Neuron (in vitro differentiated cells): ENCODE data around the gene CHI3L1.
"Not testable (repeated sequence)": the region's sequence is repeated elsewhere in the genome, so short reads cannot be mapped to it uniquely, and the experiment has no call there.

Experiments used
- H2AFZ ChIP-seq: one replicate; pipeline ENCODE4 v1.6.1; 2013; ENCODE audit warnings: low read depth, mild to moderate bottlenecking, inconsistent platforms, low read length, moderate library complexity
- H3K27me3 ChIP-seq: one replicate; pipeline ENCODE4 v1.6.1; 2013; ENCODE audit warnings: low read length; ENCODE audit not compliant: insufficient read depth
- H3K36me3 ChIP-seq: one replicate; pipeline ENCODE4 v1.6.1; 2013; ENCODE audit warnings: low read length; ENCODE audit not compliant: insufficient read depth
- H3K4me1 ChIP-seq: one replicate; pipeline ENCODE4 v1.6.1; 2013; ENCODE audit warnings: low read length; ENCODE audit not compliant: insufficient read depth
- H3K4me3 ChIP-seq: 2 replicates; pipeline ENCODE4 v1.5.1; 2013; ENCODE audit warnings: mild to moderate bottlenecking, low read length, moderate library complexity
- H3K9me3 ChIP-seq: one replicate; pipeline ENCODE4 v1.6.1; 2013; ENCODE audit warnings: low read length

Gene CHI3L1

DNA sequence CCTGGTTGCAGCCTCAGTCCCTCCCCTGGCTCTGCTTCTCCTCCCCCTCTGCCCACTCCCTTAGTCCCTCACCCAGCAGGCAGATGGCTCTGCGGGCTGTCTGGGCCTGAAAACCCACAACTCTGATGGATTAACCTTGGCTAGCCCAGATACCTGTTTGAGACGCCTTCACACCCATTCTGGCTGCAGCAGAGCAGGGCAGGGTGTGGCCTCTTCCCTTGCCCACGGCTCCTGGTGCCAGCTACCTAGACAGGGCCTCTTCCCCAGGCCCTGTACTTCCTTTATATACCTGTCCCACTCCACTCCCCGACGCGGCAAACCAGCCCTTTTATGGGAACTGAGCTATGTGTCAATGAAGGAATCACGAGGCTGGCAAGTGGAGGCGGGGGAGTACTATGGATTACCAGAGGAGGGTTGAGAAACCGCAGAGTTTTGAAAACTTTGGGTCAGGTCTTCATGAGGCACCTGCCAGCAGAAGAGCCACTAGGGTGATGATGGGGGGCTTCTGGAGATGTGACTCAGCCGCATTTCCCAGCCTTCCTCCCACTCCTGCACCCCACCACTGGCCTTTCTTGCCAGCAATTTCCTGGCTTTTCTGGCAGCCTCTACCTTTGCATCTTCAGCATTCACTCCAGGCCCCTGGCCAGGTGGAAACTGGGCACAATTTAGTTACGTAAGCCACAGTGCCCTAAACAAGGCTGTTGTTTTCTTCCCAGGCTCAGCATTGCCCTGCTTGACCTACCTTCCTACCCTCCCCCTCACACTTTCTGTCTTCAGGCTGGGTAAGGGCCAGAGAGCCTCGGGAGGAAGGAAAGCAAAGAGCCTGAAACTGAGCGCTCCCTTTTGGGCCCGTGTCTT lies at the start of gene CHI3L1:
CHI3L1 (minus strand) TSS at position 259 of the 858 bp plus-strand sequence; CDS start at position 178, 81 bp downstream.
- Histone ChIP-seq H3K27me3 (no peaks in the 10 kb centered on the region), H3K36me3 (no peaks in the 10 kb centered on the region), H3K9me3 (no peaks in the 10 kb centered on the region), H3K4me3 (no peak within 1 kb of the TSS), H2AFZ (peak within 1 kb of the TSS; percentile 53), H3K4me1 (peaks cover 23% of the 10 kb centered on the region)

DNA sequence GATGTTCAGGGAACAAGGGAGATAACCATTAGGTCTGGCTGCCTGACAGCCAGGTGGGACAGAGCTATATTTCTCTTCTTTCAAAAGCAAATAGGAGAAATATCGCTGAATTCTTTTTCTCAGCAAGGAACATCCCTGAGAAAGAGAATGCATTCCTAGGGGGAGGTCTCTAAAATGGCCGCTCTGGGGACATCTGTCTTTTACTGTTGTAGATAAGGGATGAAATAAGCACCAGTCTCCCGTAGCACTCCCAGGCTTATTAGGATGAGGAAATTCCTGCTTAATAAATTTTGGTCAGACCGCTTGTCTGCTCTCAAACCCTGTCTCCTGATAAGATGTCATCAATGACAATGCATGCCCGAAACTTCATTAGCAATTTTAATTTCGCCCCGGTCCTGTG lies 48.4 kb upstream of the CHI3L1 start:
- H3K4me1 ChIP-seq, H2AFZ ChIP-seq, H3K27me3 ChIP-seq, H3K4me3 ChIP-seq, H3K9me3 ChIP-seq, H3K36me3 ChIP-seq: not testable (repeated sequence)

DNA sequence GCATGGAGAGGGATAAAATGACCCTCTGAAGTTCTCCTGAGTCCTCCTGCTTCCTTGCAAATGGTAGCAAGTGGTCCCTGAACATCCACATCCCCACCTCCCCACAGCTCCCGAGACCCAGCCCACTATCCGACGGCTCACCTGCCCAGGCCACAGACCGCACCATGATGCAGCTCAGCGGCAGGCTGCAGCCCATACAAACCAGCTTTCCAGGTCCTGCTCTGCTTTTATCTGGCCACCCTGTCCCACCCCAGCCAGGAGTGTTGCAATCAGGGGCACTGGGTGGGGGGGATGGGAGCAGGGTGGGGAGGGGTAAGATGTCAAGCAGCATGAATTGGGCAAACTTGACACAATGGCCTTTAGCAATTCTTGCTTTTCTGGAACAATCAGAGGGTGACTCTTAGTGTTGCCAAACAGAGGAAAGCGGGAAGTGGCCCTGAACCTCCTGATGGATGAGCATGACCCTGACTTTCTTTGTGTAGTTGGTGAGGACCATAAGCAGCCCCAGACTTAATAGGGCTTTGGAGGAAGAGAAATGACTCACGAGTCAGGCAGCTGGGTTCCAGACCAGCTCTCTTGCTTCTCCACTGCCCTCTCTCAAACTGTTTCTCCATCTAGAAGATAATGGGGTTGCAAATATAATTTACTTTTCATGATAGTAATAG lies 43.1 kb upstream of the CHI3L1 start, which contains the start of gene CHIT1:
CHIT1 (minus strand) TSS at position 203 of the 665 bp plus-strand sequence; CDS start at position 166, 37 bp downstream.
- peaks cover 32% of the 10 kb centered on the region for H3K27me3 ChIP-seq
- H2AFZ ChIP-seq: no peak within 1 kb of the TSS
- no peaks in the 10 kb centered on the region for H3K36me3 ChIP-seq
- H3K9me3 ChIP-seq: no peaks in the 10 kb centered on the region
- H3K4me3 ChIP-seq: no peak within 1 kb of the TSS
- H3K4me1 ChIP-seq: no peaks in the 10 kb centered on the region

DNA sequence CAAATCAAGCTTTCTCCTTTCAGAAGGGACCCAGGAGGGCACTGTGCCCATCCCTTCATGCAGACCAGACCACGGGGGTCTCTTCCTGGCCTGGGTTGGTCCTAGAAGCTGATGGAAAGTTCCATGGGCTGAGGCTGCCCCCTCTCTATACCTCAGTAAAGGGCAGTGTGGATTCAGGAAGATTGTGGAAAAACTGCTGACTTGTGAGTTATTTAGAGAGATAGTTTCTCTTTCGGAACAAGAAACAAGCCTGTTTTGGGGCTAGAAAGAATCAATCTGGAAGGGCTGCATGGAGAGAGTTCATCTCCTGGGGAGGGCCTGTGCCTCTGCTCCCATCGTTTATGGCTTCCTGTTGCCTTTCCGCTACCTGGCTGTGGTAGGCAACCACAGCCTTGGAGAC lies 42.2 kb upstream of the CHI3L1 start:
- H2AFZ ChIP-seq: no peak overlapping the region
- peaks cover 34% of the 10 kb centered on the region for H3K27me3 ChIP-seq
- H3K4me1 ChIP-seq: no peaks in the 10 kb centered on the region
- no peaks in the 10 kb centered on the region for H3K9me3 ChIP-seq
- H3K4me3 ChIP-seq: no peak overlapping the region
- no peaks in the 10 kb centered on the region for H3K36me3 ChIP-seq

DNA sequence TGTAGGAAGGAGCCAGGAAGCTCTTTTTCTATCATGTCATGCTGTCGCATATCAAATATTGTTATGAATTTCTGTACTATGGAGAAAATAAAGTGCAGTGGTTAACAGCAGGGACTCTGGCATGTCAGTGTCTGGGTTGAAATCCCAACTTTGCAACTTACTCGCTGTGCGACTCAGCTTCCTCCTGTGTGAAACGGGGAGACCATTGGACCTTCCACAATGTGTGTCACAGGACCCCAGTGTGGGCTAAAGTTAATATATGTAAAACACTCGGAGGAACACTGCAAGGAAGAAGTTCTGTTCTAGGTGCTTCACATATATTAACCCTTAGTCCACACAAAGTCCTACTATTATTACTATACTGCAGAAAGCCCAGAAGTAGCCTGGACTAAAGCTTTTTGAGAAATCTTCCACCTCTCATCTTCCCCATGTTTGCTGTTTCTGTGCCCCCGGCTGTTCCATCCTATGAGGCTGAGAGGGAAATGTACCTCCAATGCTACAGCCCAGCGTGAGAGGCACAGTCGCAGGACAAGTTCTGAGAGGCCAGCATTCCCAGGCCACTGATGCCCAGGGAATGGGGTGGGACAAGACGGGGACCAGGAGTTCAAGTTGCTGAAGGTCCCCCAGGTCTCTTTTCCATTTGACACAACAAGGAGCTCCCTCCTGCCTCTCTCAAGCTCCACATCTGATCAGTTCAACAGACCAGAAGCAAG lies 41.0 kb upstream of the CHI3L1 start:
- H3K36me3 ChIP-seq: no peaks in the 10 kb centered on the region
- H3K4me3 ChIP-seq: no peak overlapping the region
- H3K27me3 ChIP-seq: peaks cover 31% of the 10 kb centered on the region
- H3K4me1 ChIP-seq: no peaks in the 10 kb centered on the region
- H3K9me3 ChIP-seq: no peaks in the 10 kb centered on the region
- H2AFZ ChIP-seq: no peak overlapping the region

DNA sequence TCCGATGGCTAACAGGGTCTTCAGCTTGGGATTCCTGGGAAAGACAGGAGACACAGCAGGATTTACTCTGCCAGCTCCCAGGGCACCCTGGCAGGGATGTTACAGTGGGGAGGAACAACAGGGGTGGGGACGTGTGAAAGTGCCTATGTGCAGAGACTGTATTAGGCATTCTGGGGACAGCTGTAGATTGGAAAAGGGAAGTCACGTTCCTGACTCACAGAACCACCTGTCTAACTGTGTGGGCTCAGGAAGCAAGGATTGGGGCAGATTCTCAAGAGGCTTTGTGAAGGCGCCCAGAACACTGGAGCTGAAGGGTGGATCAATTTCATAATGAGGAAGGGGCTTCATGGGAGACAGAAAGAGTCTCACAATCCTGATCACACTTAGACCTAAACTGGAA lies 38.6 kb upstream of the CHI3L1 start:
- no peaks in the 10 kb centered on the region for H3K9me3 ChIP-seq
- H3K27me3 ChIP-seq: peaks cover 35% of the 10 kb centered on the region
- no peak overlapping the region for H2AFZ ChIP-seq
- H3K4me1 ChIP-seq: no peaks in the 10 kb centered on the region
- no peaks in the 10 kb centered on the region for H3K36me3 ChIP-seq
- no peak overlapping the region for H3K4me3 ChIP-seq

DNA sequence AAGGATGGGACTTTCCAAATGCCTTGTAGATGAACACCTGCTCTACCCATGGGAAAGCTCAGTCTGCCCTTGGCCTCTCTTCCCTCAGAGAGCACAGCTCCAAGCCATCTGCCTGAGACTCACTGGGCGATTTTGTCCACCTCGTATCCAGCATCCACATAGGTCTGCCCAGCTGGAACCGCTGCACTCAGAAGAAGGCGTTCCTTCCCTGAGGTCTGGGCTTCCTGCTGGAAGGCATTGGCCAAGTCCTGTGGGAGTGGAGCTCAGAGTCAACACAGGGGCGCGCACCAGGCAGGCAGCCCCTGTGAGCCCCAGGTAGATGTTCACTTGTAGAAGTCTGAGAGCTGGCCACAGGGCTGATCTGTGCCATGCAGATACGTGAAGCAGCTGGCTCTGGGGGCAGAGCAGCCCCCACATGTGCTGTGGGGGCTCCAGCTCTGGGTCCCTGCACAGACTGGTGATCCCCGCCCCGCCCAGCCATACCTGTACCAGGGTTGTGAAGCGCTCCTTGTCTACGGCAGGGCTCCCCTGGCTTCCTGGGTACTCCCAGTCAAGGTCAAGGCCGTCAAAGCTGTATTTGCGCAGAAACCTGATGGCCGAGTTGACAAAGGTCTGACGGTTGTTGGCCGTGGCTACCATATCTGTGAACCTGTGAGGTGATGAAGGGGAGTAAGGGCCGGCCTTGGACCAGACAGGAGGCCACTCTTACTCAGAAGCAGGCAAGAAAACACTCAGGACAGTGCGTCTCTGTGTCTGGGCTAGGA lies 36.7 kb upstream of the CHI3L1 start:
- no peaks in the 10 kb centered on the region for H3K4me1 ChIP-seq
- H3K9me3 ChIP-seq: no peaks in the 10 kb centered on the region
- peaks cover 39% of the 10 kb centered on the region for H3K27me3 ChIP-seq
- H3K4me3 ChIP-seq: no peak overlapping the region
- no peak overlapping the region for H2AFZ ChIP-seq
- no peaks in the 10 kb centered on the region for H3K36me3 ChIP-seq

DNA sequence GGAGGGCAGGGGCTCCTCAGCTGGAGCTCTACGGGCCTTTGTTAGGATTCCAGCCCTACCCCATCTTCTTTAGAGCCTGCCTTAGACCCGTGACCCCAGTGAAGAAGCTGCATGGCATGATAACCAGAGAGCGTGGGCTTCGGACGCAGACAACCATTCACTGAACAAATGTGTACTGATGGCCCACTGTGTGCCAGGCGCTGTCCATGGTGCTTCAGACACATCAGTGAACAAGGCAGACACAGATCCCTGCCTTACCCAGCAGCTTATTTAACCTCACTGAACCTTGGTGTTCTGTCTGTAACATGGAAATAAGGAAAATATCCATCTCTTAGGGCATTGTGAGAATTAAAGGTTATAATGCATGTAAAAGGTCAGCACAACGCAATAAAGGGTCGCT lies 33.4 kb upstream of the CHI3L1 start:
- no peaks in the 10 kb centered on the region for H3K36me3 ChIP-seq
- no peak overlapping the region for H2AFZ ChIP-seq
- no peak overlapping the region for H3K4me3 ChIP-seq
- no peaks in the 10 kb centered on the region for H3K4me1 ChIP-seq
- no peaks in the 10 kb centered on the region for H3K9me3 ChIP-seq
- H3K27me3 ChIP-seq: peaks cover 22% of the 10 kb centered on the region

DNA sequence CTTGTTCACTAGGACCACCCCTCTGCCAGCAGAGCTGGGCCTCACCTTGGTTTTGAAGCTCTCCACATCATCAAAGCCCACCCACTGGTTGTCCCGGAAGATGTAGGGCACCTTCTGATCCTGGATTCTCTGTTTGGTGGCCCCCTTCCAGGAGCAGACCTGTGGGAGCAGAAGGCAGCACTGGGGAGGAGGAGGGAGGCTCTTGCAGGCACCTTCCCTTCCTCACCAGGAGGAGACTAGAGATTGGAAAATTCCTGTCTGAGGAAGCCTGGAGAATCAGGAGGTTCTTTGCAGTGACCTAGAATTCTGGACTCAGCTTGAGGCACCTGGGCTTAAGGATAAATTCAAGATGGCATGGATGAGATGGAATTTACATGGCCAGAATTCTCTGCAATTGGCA lies 32.7 kb upstream of the CHI3L1 start:
- Histone ChIP-seq H3K4me1 (no peaks in the 10 kb centered on the region), H3K4me3 (no peak overlapping the region), H3K9me3 (no peaks in the 10 kb centered on the region), H2AFZ (no peak overlapping the region), H3K27me3 (peaks cover 17% of the 10 kb centered on the region), H3K36me3 (no peaks in the 10 kb centered on the region)

DNA sequence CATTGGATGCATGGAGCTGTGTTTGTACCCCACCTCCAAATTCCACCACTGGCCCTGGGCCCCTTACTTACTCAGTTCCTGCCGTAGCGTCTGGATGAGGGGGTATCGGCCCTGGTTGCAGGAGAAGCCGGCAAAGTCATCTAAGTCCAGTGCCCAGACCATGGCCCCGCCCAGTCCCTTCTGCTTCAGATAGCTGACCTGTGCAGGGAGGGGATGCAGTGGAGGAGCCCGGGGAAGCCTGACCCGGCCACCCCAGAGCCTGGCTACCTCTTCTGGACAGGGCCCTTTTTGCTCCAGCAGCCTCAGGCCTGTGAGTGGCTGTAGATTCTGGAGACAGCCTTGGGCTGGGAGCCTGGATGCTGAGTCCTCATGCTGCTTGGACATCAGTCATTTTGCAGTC lies 31.2 kb upstream of the CHI3L1 start:
- no peaks in the 10 kb centered on the region for H3K36me3 ChIP-seq
- H2AFZ ChIP-seq: no peak overlapping the region
- no peaks in the 10 kb centered on the region for H3K9me3 ChIP-seq
- peaks cover 14% of the 10 kb centered on the region for H3K27me3 ChIP-seq
- no peaks in the 10 kb centered on the region for H3K4me1 ChIP-seq
- H3K4me3 ChIP-seq: no peak overlapping the region

DNA sequence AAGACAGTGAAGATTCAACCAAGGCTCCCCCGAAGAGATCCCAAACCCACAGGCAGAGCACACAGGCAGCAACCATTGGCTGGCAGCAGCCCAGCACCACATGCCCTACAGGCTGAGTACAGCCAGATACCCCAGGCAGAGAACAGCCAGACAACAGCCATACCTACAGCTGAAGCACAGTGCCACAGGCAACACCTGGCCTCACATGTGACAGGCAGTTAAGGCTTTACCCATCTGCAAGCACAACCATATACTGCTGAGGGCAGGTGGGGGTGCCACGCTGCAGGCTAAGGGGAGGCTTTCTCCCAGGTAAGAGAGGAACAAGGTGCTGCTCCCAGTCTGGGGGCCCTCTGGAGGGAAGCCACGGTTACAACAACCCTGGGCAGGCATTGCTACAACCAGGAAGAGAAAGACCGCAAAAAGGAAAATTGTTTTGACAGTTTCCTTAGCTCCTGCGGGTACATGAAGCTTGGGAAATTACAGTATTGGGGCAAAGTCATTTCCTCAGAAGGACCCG lies 30.7 kb upstream of the CHI3L1 start:
- Histone ChIP-seq H2AFZ (no peak overlapping the region), H3K4me1 (no peaks in the 10 kb centered on the region), H3K4me3 (no peak overlapping the region), H3K9me3 (no peaks in the 10 kb centered on the region), H3K27me3 (peaks cover 12% of the 10 kb centered on the region), H3K36me3 (no peaks in the 10 kb centered on the region)

DNA sequence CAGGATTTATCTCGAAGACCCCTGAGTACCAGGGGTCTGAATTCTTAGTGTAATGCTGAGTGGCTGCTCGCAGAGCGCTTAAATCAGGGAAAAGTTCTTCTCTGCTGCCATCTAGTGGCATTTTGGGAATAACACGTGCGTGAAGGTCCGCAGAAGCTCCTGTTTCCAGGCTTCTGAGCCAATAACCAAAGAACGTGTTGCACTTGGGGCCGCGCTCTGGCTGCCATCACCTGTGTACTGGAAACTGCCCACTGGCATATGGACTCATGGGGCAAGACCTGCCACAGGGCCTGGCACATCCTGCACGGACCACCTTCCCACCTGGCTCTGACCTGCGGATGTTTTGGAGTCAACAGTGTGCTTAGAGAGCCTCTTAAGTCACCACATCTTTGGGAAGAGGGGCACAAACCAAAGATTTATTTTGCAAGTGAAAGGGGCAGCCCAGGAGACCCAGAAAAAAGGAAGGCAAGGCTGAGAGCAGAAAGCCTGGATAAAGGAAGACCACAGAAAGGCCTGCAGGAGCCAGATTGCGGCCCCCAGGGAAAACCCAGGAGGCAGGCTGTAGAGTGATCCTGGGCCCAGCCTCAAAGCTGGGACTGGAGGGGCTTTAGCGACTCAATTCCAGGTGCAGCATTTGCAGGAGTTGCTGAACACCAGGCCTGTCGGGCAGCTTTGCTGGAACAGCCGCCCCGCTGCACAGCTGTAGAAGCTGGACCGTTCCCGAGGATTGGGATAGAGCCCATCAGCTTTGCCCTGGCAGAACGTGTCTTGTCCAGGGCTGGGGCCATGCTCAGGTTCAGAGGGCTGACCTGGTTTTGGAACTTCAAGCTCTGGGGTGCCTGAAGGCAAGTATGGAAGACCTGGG lies 30.0 kb upstream of the CHI3L1 start:
- Histone ChIP-seq H3K4me1 (no peaks in the 10 kb centered on the region), H3K36me3 (no peaks in the 10 kb centered on the region), H2AFZ (no peak overlapping the region), H3K27me3 (peaks cover 10% of the 10 kb centered on the region), H3K9me3 (no peaks in the 10 kb centered on the region), H3K4me3 (no peak overlapping the region)
